Stimulated activated CD8-positive, alpha-beta memory T cell treated with anti-CD3 and anti-CD28 coated beads, Interleukin-15, amount 100 ng/mL, for 4 hours (primary cell): ENCODE data around the gene EFNA1.

Experiments
- DNase-seq, 2 donors: peaks; one replicate each; pipeline ENCODE4 v3.0.0-alpha.2; 2020; ENCODE audit warnings: low read depth in 2 of 2

Gene EFNA1, protein sequence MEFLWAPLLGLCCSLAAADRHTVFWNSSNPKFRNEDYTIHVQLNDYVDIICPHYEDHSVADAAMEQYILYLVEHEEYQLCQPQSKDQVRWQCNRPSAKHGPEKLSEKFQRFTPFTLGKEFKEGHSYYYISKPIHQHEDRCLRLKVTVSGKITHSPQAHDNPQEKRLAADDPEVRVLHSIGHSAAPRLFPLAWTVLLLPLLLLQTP

DNA sequence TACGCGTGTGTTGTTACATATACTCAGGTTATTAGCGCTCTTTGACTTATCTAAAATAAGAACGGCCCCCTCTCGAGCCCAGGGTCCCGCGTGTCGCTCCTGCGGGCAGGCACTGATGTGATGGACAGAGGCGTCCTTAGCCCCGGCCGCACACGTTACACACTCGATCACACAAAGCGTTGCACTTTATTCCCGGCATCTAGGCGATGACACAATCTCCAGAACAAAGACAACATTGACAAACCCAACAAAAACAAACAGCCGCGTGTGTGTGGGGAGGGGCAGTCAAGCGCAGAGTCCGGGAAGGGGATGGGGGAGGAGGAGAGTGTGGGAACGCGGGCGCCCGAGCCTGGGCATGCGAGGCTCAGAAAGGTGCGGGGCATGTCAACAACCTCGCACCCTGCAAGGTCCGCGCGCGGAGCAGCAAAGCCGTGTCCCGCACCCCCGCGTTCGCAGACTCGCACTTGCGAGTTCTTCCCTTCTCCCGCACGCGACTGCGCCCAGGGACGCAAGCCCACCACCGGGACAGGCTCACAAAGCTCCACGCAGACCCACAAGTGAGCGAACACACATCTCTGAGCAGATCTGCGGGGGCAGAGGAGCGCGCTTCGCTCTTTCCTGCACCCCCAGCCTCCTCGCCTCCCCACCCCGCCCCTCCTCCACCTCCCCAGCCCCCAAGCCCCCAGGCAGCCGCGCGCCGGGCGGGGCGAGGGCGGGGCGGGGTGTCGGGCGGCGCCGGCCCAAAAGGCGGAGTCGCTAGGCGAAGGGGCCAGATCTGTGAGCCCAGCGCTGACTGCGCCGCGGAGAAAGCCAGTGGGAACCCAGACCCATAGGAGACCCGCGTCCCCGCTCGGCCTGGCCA, at the start of gene EFNA1:
Gene EFNA1 (plus strand): TSS at position 772 of the 862 bp plus-strand sequence. CDS start 102 bp downstream, outside the sequence.
- DNase-seq: peak in 1 of 2 donors; percentile 23

DNA sequence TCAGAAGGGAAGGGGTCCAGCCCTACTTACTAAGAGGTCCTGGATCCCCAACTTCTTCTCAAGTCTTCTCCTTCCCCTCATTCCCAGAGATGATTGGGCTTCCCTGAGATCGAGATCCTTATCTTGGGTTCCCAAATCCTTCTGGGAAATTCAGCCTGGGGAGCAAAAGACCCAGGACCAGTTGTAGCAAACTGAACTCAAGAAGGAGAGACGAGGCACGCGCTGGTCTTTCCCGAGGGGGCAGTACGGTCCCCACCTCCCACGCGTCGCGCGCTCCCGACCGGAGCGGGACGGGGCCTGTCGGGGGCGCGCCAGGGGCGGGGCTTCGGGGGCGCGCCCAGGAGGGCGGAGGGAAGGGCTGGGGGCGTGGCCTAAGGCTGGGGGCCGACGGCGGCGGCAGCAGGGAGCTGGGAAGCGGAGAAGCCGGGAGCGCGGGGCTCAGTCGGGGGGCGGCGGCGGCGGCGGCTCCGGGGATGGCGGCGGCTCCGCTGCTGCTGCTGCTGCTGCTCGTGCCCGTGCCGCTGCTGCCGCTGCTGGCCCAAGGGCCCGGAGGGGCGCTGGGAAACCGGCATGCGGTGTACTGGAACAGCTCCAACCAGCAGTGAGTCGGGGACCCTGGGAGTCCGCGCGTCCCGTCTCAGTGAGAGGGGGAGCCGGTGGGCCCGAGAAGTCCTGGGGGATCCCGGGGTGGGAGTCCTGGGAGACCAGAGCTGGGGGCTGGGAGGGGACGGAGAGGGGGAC, 49.0 kb upstream of the EFNA1 start, which contains the start of gene EFNA3:
Gene EFNA3 (plus strand): TSS at position 369 of the 741 bp plus-strand sequence. CDS start 105 bp downstream, at position 474.
- DNase-seq: no peak

DNA sequence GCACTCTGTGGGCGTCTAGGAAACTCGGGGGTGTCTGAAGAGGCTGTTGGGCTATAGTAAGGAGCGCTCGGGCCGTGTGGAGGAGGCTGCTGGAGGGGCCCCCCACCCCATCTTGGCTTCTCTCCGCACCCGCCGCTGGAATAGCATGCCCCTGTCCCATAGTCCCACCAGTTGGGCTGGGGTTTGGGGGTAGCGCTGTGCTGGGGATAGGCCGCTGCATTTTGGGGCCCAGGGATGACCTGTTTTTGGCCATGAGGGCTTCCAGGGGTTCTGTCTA, 48.5 kb upstream of the EFNA1 start:
- no peak for DNase-seq

DNA sequence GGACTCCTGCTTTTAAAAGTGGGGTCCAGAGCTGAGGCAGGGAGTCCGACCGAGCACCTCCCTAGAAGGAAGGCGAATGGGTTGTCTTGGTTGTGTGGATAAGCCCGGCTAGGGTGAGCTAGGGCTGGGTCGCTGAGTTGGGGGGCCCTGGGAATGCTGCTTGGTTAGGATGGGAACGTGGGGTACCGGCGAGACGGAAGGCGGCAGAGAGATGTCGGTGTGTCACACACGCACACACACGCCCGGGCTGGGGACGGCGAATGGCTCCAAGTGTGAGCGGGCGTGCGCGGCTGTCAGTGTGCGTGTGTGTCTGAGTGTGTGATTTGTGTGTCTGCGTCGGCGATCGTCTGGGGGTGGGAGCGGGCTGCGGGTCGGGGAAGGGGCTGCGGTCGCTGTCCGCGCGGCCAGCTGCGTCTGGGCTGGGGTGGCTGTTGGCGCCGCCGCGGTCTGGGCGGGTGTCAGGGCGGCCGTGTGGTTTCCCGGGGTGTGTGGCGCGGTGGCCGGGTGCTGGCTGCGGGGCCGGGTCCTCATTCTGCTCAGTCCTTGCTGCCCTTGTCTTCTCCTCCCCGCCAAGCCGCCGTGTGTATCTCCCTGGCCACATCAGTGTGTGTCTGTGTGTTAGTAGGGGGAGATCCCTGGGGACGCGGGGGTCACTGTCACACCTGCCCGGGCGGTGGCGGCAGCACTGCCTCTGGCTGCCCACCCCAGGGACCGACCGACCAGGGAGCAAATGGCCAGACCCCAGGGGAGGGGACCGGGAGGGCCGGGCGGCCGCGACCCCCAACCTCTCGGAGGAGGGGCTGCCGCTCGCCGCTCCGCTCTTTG, 48.0 kb upstream of the EFNA1 start:
- no peak for DNase-seq

DNA sequence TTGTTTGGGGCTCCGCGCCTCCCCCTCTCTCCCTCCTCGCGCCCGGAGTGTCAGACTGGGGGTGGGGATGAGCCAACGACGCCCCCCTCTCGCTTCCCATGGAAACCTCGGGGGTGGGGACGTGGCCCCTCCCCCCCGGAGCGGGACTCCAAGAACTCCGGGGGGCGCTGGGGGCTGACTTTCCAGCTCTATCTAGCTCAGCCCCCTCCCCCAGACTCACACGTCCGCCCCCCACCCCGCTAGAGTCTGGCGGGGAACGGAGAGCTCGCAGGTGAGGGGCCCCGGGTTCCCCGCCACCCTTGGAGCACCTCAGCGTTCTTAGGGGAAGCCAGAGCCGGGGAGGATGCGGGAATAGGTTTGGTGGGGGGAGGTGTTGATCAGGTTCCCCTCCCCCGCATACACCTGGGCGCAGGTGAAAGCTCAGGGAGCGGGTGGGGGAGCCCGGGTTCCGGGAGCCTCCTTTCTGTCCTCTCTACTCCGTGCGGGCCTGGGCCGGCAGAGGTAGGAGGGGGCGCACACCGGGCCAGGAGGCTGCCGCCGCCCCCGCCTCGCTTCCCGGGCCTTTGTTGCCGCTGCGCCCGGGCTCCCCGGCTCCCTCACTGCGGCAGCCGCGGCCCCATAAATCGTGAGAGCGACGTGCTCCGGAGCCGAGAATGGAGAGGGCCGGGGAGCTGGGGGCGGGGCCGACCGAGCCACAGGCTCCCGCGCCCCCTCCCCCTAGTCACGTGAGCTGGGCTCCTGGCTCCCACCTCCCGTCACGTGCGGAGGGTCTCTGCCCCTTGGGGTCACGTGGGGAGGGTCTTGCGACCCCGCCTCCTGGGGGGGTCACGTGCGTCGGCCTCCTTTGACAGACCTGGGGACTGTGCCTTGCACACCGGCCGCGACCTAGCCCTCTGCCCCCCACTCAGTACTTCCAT, 47.1 kb upstream of the EFNA1 start:
- no peak for DNase-seq

DNA sequence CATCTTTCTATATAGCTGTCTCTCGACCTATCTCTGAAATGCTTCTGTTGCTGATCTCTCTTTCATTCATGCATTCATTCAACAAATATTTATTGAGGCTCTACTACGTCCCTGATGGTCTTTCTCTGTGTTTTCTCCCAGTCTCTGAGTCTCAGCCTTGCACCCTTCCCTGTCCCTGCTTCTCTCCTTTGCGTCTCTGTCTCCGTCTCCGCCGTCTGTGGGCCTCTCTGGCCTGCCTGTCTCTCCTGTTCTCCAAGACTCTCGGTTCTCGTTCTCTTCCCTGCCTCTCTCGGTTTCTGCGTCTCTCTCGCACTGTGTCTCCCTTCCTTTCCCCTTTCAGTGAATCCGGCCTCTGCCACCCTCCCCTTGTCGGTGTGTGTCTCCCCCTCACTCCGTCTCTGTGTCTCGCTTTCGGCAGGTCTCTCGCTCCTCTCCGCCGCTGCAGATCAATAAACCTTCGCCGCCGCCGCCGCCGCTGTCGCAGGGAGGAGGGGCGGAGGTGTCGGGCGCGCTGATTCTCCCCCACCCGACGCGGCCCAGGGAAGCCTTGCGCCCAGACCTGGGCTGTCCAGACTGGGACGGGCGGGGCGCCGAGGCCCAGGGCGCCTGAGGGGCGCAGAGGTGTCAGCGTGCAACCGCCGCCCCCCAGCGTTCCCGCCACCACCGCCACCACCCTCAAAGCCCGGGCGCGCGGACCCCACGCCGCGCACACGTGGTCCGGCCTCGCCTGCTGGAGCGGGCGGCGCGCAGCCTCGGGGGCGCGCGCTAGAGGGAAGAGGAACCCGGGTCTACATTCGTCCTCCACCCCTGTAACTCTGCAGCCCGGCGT, 46.0 kb upstream of the EFNA1 start:
- DNase-seq: no peak

DNA sequence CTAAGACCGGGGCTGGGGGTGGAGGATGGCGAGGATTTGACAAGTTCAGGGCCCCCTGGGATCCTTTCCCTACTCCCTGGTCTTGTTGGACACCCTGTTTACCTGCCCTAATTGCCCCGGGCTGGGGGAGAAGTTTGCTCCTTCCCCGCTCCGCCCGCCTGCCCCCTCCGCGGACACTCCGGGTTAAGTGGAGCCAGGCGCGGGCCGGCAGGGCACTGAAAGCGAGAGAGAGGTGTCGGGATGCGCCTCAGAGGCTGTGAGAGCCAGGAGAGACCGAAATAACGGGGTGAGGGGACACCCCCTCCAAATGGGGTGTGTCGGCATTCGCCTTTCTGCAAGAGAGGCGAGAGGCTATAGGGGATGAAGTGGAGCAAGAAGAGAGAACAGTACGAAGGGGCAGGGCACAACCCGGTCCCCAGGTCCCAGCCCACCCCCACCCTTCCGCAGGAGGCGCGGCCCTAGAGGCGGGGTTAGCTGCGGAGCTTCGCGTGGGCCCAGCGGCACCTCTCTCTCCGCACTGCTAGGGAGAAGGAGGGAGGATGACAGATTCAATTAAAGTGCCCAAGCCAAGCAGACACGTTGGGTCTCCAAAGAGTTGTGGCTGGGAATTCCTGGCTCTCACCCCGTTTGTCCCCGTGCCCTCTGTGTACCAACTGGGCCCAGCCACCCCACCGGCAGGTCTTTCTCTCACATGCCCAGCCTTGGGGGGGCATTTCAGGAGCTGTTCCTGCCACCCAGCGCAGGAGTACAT, 45.2 kb upstream of the EFNA1 start:
- no peak for DNase-seq

DNA sequence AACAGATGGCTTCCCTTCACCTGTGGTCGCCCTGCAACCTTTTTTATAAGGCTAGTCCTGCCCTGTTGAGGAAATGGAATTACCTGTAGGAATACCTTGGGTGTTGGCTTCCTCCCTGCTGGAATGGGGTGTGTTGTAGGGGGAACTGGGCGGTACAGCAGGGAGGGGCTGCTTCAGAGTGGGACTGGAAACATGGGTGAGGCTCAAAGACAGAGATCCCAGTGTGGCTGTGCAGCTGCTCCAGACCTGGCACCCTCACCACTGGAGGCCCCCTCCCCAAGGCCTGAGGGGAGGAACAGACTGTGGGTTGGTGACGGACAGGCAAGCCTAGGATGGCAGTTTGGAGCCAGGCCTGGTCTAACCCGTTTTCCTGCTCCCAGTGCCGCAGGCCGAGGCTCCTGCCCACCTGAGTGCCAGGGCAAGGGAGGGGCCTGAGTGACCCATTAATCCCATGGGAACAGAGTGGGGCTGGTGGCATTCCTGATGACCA, 44.6 kb upstream of the EFNA1 start:
- DNase-seq: no peak

DNA sequence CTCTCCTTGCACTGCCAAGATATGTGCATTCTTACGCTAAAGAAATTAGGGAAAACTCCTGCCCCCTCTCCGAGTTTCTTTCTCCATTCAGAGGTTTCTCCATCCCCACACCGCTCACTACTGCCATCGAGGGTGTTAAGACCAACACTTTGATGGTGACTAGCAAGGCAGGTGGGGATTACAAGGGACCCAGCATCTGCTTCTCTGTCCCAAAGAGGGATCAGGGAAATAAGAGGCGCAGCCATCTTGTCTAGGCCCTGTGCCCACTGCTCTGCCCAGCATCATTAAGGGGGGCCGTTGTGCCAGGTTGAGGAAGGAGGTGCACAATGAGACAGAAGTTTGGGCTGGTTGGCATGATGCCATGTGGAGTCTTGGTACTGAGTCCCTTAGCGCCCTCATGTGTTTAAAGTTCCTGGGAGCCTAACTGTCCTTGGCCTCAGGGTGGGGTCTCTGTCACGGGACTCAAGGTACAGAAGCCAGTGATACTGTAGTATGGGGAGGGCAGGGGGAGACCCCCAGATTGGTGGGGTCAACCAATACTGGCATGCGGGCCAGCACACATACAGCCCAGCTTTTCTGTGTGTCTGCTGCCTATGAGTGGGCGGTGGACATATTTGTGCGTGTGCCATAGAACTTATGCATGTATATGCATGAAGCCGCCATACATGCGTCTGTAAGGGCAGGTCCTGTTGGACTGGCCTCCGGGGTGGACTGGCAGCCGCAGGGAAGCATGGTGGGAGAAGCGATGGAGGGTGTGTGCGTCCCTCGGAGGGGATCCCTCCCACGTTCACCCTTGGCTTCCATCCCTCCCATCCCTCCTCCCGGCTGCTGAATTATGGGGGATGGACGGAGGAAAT, 43.6 kb upstream of the EFNA1 start:
- no peak for DNase-seq

DNA sequence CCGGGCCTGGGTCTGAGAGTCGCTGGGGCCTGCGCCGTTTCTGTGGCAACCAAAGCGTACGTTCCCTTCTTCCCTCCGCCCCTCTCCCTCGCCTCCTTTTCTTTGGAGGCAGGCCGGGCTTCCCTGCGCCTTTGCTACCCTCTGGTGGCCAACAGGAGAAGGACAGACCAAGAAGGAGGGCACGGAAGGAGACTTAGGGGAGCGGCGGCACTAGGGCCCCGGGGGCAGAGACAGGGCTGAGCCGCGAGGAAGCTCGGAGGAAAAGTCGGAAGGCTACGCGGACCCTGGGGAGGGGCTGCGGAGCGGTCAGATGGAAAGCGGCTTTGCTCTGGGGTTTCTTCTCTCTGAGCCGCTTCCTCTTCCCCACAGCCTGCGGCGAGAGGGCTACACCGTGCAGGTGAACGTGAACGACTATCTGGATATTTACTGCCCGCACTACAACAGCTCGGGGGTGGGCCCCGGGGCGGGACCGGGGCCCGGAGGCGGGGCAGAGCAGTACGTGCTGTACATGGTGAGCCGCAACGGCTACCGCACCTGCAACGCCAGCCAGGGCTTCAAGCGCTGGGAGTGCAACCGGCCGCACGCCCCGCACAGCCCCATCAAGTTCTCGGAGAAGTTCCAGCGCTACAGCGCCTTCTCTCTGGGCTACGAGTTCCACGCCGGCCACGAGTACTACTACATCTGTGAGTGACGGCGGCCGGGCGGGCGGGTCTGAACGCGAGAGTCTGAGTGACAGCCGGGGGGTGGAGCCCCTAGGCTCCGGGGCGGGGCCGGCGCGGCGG, 42.8 kb upstream of the EFNA1 start:
- DNase-seq: peak; percentile 84 to 85

DNA sequence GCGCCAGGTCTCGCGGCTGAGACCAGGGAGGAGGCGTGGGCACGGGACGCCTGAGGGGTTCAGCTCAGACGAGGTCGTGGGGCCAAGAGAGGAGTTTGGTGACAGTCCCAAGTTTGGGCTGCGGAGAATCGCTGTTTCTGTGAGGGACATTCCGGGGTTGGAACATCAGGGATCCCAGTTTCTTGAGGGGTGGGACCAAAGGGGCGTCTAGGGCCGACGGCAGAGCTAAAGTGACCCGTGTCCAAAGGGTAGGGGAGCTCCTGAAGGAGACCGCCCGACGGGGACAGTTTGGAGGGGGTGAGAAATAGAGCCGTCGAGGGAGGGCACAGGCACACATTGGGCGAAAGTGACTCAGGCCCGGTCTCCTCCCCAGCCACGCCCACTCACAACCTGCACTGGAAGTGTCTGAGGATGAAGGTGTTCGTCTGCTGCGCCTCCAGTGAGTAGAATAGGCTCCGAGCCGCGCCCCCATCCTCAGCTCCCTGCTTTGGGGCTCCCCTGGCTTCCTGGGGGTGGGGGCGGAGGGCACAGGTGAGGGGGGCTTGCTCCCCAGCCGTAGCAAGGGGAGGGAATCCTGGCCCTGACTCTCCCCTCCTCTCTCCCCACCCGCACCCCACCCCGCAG, 42.1 kb upstream of the EFNA1 start:
- peak; percentile 59 to 80 for DNase-seq

DNA sequence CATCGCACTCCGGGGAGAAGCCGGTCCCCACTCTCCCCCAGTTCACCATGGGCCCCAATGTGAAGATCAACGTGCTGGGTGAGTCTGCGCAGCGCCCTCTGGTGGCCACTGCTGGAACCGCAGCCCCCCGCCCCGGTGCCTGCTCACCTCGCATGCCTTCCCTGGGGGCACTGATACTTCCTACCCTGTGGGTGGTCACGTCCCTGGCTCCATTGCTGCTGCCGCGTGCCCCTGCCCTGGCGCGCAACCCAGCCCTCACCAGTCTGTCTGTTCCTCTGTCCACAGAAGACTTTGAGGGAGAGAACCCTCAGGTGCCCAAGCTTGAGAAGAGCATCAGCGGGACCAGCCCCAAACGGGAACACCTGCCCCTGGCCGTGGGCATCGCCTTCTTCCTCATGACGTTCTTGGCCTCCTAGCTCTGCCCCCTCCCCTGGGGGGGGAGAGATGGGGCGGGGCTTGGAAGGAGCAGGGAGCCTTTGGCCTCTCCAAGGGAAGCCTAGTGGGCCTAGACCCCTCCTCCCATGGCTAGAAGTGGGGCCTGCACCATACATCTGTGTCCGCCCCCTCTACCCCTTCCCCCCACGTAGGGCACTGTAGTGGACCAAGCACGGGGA, 41.4 kb upstream of the EFNA1 start:
- DNase-seq: peak in 1 of 2 donors; percentile 52

DNA sequence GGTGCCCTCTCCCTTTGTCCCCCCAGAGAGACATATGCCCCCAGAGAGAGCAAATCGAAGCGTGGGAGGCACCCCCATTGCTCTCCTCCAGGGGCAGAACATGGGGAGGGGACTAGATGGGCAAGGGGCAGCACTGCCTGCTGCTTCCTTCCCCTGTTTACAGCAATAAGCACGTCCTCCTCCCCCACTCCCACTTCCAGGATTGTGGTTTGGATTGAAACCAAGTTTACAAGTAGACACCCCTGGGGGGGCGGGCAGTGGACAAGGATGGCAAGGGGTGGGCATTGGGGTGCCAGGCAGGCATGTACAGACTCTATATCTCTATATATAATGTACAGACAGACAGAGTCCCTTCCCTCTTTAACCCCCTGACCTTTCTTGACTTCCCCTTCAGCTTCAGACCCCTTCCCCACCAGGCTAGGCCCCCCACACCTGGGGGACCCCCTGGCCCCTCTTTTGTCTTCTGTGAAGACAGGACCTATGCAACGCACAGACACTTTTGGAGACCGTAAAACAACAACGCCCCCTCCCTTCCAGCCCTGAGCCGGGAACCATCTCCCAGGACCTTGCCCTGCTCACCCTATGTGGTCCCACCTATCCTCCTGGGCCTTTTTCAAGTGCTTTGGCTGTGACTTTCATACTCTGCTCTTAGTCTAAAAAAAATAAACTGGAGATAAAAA, 40.7 kb upstream of the EFNA1 start:
- DNase-seq: no peak

DNA sequence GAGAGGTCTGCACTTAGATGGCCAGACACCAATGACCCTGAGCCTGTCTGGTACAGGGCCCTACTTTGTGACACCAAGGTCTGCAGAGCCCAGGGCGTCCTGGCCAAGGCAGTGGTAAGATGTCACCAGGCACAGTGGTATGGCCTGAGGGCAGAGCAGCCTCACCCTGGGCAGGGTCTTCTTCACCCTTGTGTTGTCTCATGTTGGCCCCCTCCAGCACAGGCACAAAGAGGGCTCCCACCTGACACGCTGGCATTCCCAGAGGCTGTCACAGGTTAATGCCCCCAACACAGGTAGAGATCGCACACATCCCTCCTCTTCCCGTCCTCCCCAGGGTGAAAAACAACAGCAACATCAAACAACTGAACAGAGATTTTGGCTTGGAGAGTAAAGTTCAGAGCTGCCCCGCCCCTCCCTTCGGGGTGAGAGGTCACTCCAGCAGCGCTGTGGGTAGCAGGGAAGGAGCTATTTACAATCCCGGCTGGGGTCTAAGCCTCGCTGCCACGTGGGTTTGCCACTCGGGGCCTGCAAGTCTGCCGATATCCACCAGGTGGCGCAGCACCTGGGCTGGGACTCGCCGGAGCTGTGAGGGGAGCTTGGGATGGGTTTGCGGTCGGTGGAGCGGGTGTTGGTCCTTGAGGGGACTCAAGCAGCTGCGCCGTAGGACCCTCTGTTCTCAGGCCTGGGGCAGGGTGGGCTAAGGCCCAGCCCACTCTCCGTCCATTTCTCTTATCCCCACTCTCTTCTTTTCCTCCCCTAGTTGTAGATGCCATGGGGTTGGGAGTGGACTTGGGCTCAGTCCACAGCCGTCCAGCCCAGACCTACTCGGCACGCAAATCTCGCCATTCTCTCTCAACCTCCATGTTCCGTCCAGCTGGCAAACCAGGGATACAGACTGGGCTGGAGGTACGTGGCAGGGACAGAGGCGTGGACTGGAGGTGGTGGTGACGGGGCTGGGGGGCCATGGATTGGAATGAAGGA, 36.3 kb upstream of the EFNA1 start:
- DNase-seq: peak; percentile 51 to 59
